Endothelial cell of umbilical vein (primary cell): ENCODE data around the gene ABCB10. TPM values are rescaled to one million over a fixed set of nuclear protein-coding genes. Genes with fewer than 3 reads are reported as not detected.

ENCODE experiments used
- BruUV-seq: library from RNA; stranded (reverse); fragments of 400-500 nt; replicated peaks from 2 replicates; lab custom pipeline; 2021; lab: Mats Ljungman, UMichigan
- CTCF ChIA-PET: fragments of 300-600, 350-600 bp; sonication (Branson Sonifier 250); formaldehyde crosslinking; loops from one replicate; lab custom pipeline; 2021; ENCODE audit warnings: antibody characterized with exemption, inconsistent platforms; lab: Charles Lee
- POLR2A ChIA-PET: fragments of 300-600, 350-600 bp; sonication (Branson Sonifier 250); formaldehyde crosslinking; loops from one replicate; lab custom pipeline; 2021; ENCODE audit warnings: antibody characterized with exemption, inconsistent platforms; lab: Charles Lee
- DNase-seq: peaks from one replicate; pipeline ENCODE4 v3.0.0-alpha.2; 2011; ENCODE audit warnings: low read depth, low spot score
- FAIRE-seq: peaks from 2 replicates; lab custom pipeline; 2011; peaks lifted over from hg19 to GRCh38; lab: Jason Lieb, UNC
- H2AFZ ChIP-seq: 2 replicates; pipeline ENCODE4 v1.6.0; 2012; ENCODE audit warnings: low read depth, low read length, control low read depth, inconsistent platforms
- H3K27ac ChIP-seq: 2 replicates; pipeline ENCODE4 v1.5.1; 2011; ENCODE audit warnings: low read depth, mild to moderate bottlenecking, control low read depth, low read length, moderate library complexity; ENCODE audit not compliant: insufficient read depth
- H3K27me3 ChIP-seq, 2 experiments: 2 replicates each; pipeline versions ENCODE4 v1.6.0 to v1.6.1; 2011; ENCODE audit warnings: low read length in 2 of 2, mixed read lengths in 1 of 2; ENCODE audit not compliant: control insufficient read depth in 2 of 2, insufficient read depth in 2 of 2
- H3K36me3 ChIP-seq, 2 experiments: 2 replicates in 1 of 2; 3 replicates in 1 of 2; pipeline ENCODE4 v1.5.1; 2011; ENCODE audit warnings: low read length in 2 of 2, mild to moderate bottlenecking in 1 of 2, moderate library complexity in 1 of 2; ENCODE audit not compliant: control insufficient read depth in 2 of 2, insufficient read depth in 2 of 2; ENCODE audit errors: extremely low read depth in 1 of 2
- H3K4me1 ChIP-seq: 3 replicates; pipeline ENCODE4 v1.5.1; 2011; ENCODE audit warnings: mild to moderate bottlenecking, low read length; ENCODE audit not compliant: control insufficient read depth, insufficient read depth; ENCODE audit errors: extremely low read depth
- H3K4me2 ChIP-seq: 2 replicates; pipeline ENCODE4 v1.6.1; 2011; ENCODE audit warnings: low read length, control low read depth, mixed read lengths; ENCODE audit not compliant: insufficient read depth
- H3K4me3 ChIP-seq, 3 experiments: fragments of 200-600 bp in 1 of 3; sonication (generic), shearing (Covaris generic) in 1 of 3; replicated peaks in 1 of 3; 2 replicates each; pipeline ENCODE4 v1.5.1; 2011 to 2016; ENCODE audit warnings: control low read depth in 3 of 3, low read length in 3 of 3, mild to moderate bottlenecking in 2 of 3, inconsistent platforms in 1 of 3, low read depth in 1 of 3, moderate library complexity in 1 of 3; ENCODE audit not compliant: insufficient read depth in 1 of 3
- H3K79me2 ChIP-seq: 2 replicates; pipeline ENCODE4 v1.6.0; 2012; ENCODE audit warnings: low read length, inconsistent platforms; ENCODE audit not compliant: control insufficient read depth, insufficient read depth
- H3K9ac ChIP-seq: replicated peaks from 2 replicates; pipeline ENCODE3; 2011; ENCODE audit warnings: low read length, control low read depth; ENCODE audit not compliant: insufficient read depth; ENCODE audit errors: extremely low read depth
- H3K9me1 ChIP-seq: replicated peaks from 3 replicates; pipeline ENCODE4 v1.6.0; 2011; ENCODE audit warnings: mild to moderate bottlenecking, low read length; ENCODE audit not compliant: control insufficient read depth, insufficient read depth; ENCODE audit errors: extremely low read depth
- H3K9me3 ChIP-seq: replicated peaks from 2 replicates; pipeline ENCODE4 v1.5.1; 2012; ENCODE audit warnings: low read length, inconsistent platforms; ENCODE audit not compliant: control insufficient read depth, insufficient read depth
- H4K20me1 ChIP-seq: replicated peaks from 2 replicates; pipeline ENCODE3; 2011; ENCODE audit warnings: mild to moderate bottlenecking, low read length; ENCODE audit not compliant: control insufficient read depth, insufficient read depth; ENCODE audit errors: extremely low read depth
- CTCF ChIP-seq, 2 donors: IDR thresholded peaks; 1 replicate in 1 of 2; 2 replicates in 1 of 2; pipeline ENCODE4 v1.5.1; 2011; ENCODE audit warnings: low read length in 2 of 2, mild to moderate bottlenecking in 2 of 2, moderate library complexity in 2 of 2, control low read depth in 1 of 2, inconsistent platforms in 1 of 2, low read depth in 1 of 2; ENCODE audit not compliant: insufficient read depth in 1 of 2; ENCODE audit errors: extremely low read depth in 1 of 2
- EZH2 ChIP-seq: IDR thresholded peaks from 2 replicates; pipeline ENCODE4 v1.6.1; 2012; ENCODE audit warnings: borderline replicate concordance, low read depth, mild to moderate bottlenecking, moderate library complexity, low read length, inconsistent platforms; ENCODE audit not compliant: severe bottlenecking
- FOS ChIP-seq: IDR thresholded peaks from 2 replicates; pipeline ENCODE4 v1.6.1; 2011; ENCODE audit warnings: mild to moderate bottlenecking, low read length, moderate library complexity, borderline replicate concordance; ENCODE audit not compliant: insufficient read depth
- GATA2 ChIP-seq: IDR thresholded peaks from 2 replicates; pipeline ENCODE4 v1.7.0; 2011; ENCODE audit warnings: low read depth, mild to moderate bottlenecking, moderate library complexity, mixed read lengths, low read length; ENCODE audit not compliant: insufficient read length, insufficient read depth
- JUN ChIP-seq: IDR thresholded peaks from 2 replicates; pipeline ENCODE4 v1.6.1; 2011; ENCODE audit warnings: borderline replicate concordance, low read depth; ENCODE audit not compliant: insufficient read length, insufficient read depth
- MAX ChIP-seq: IDR thresholded peaks from 2 replicates; pipeline ENCODE4 v1.6.1; 2011; ENCODE audit not compliant: insufficient read depth, insufficient read length
- MYC ChIP-seq: IDR thresholded peaks from one replicate; pipeline ENCODE4 v1.6.1; 2011; ENCODE audit warnings: mild to moderate bottlenecking, low read depth, low read length
- POLR2A ChIP-seq: IDR thresholded peaks from 2 replicates; pipeline ENCODE4 v1.6.1; 2012; ENCODE audit warnings: low read depth, mild to moderate bottlenecking, control low read depth, low read length
- POLR2AphosphoS5 ChIP-seq: IDR thresholded peaks from 2 replicates; pipeline ENCODE4 v1.6.1; 2012; ENCODE audit warnings: low read depth, mild to moderate bottlenecking, control low read depth, low read length, moderate library complexity; ENCODE audit not compliant: insufficient read depth
- dilution Hi-C: fragments of 300-500 bp; cut with MboI; formaldehyde crosslinking; loops from one replicate; pipeline ENCODE4 v1.15.0; 2019; ENCODE audit warnings: low sequenced_read_pairs; ENCODE audit not compliant: extremely low pct_ligation_motif_present
- intact Hi-C: fragments of 100-400 bp; cut with micrococcal nuclease; formaldehyde crosslinking; loops from one replicate; pipeline ENCODE4 v1.10.0; 2022
- polyA plus RNA-seq, 4 experiments: library from polyadenylated mRNA; depleted of rRNA in 3 of 4; stranded (reverse) in 3 of 4; unstranded in 1 of 4; fragments of >200 nt; gene quantifications; 2 replicates each; pipeline versions ENCODE4 v1.2.1 to v1.2.3, GENCODE V29; 2011 to 2012; ENCODE audit warnings: missing spikeins in 1 of 4
- total RNA-seq: library from RNA; stranded (reverse); gene quantifications from 2 replicates; pipeline ENCODE4 v1.2.3, GENCODE V29; 2021

The ABCB10 gene
- total and polyA plus RNA-seq, 2 donors (not counting 3 experiments of a cell fraction or from before 2014, with no cell fraction given), result 6.0 to 19.4 TPM

DNA sequence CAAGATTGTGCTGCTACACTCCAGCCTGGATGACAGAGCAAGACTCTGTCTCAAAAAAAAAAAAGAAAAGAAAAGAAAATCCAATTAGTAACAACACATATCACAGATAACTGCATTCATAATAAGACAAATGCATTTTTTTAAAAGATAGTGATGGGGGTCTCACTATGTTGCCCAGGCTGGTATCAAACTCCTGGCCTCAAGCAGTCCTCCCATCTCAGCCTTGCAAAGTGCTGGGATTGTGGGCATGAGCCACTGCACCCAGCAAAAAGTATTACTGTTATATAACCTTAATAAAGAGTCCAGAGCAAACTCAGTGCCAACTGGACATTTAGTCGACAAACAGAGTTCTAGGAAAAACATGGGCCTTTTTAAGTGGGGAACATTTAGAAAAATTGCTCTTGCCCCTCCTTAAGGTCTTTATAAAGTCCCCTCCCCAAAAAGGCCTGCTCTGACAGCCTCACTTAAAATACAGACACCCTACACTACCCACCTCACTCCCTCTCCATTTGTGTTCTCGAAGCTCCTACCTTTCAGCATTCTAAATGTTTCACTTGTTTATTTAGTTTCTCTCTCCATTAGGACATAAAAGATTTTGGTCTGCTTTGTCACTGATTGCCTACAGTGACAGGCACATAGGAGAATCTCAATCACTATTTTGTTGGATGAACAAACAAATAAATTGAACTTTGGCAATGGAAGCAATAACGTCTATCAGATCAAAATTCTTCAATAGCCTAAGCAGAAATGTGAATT is 7.5 kb downstream of the ABCB10 start:
- H2AFZ ChIP-seq, result no peak overlapping the region
- no peaks in the 10 kb centered on the region for H4K20me1 ChIP-seq
- H3K79me2 ChIP-seq, result peaks cover 39% of the 10 kb centered on the region
- H3K4me1 ChIP-seq, result no peaks in the 10 kb centered on the region
- no peaks in the 10 kb centered on the region for H3K27me3 ChIP-seq
- no peak overlapping the region for H3K4me3 ChIP-seq
- FAIRE-seq, result no peak
- H3K4me2 ChIP-seq, result no peak overlapping the region
- DNase-seq, result no peak
- CTCF ChIA-PET, result interaction anchor here (1.2 kb wide), 1 partner anchor 69 kb away, joined by 4 read pairs; no protein-coding TSS in a partner anchor
- H3K9ac ChIP-seq, result no peak overlapping the region
- intact Hi-C loops (no loop called here), dilution Hi-C loops (no loop called here)
- POLR2A ChIA-PET, result no interaction called here
- H3K36me3 ChIP-seq, result peaks cover 2 to 3% of the 10 kb centered on the region in 2 experiments
- no TSS peak for BruUV-seq
- H3K9me1 ChIP-seq, result no peaks in the 10 kb centered on the region
- TF ChIP-seq EZH2, result no peak
- no peak for TF ChIP-seq MAX
- no peak for TF ChIP-seq POLR2A
- TF ChIP-seq CTCF (IDR thresholded peaks at IDR 0.05; ENCODE audit: extremely low read depth in 1 of 2, insufficient read depth in 1 of 2, low read depth in 1 of 2, low read length in 2 of 2), result no peak
- TF ChIP-seq JUN, result no peak
- TF ChIP-seq FOS, result no peak
- TF ChIP-seq GATA2, result no peak
- TF ChIP-seq POLR2AphosphoS5, result no peak
- no peak for TF ChIP-seq MYC
- H3K27ac ChIP-seq, result no peak overlapping the region
- H3K9me3 ChIP-seq, result no peaks in the 10 kb centered on the region
